Measurements from ENCODE around the gene CDH1.

CDH1 gene

DNA sequence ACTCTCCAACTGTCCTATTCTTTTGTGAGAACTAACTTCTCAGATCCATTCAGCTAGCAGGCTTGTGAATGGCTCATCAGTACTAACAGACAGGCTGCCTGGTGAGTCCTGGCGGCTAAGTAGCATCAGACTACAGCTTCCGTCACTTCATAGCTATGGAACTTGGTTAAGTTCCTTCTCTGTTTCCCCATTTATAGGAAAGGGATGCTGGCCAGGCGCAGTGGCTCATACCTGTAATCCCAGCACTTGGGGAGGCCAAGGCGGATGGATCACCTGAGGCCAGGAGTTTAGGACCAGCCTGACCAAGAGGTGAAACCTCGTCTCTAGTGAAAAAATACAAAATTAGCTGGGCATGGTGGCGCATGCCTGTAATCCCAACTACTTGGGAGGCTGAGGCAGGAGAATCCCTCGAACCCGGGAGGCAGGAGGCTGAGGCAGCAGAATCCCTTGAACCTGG is 56.3 kb downstream of the CDH1 start:
- DNase-seq, result no peak

DNA sequence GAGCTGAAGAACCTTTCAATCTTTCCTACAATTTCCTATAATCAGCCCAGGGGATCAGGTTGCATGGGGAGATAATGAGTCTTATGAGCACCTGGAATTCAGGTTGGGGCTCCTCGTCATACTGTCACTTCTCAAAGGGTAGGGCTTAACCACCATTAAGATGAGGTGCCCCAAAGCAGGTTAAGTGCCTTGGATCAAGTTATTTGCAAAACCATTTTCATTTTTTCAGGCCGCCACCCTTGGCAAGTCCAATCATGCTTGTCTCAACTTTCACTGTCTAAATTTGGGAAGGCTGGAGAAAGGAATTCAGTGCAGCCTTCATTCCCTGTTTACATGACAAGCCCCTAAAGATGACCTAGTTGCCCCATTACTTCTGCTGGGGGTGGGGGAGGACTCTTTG is 61.3 kb downstream of the CDH1 start:
- no peak for DNase-seq

DNA sequence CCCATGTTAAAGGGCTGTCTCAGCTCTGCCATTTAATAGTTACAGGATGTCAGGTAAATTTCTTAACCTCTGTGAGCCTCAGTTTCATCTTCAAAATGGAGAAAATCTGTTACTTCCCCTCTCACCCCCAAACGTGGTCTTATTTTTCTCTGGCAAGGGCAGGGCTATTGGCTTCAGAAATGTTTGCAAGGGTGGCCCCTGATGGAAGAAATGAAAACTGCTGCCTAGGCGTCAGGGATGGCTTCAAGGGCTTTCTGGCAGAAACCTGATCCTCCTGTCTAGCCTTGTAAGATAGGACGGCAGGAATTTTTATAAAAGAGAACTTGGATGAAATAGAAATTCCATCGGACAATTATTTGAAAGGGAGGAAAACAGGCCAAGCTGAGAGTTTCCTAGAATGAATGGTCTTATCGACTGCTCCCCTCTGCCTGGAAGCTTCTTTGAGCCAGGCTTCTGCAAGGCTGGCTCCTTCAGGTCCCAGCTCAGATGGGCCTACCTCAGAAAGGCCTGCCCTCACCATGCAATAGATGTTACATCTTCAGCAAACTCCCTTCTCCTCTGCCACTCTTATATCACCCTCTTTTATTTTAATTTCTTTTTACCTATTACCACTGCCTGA is 63.3 kb downstream of the CDH1 start:
- peak; percentile 65 for DNase-seq

DNA sequence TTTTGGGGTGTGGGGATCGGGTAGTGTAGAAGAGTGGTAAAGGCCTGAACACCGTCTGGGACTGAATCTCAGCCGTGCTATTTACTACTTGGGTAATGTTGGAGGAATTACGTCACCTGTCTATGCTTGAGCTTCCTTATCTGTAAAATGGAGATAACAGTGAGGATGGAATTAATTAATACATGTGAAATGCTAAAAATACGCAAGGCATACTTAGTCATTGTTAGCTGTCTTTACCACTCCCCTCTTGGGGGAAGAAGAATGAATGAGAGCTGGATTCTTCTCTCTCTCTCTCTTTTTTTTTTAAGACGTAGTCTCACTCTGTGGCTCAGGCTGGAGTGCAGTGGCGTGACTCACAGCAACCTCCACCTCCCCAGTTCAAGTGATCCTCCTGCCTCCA is 65.1 kb downstream of the CDH1 start:
- DNase-seq, result no peak

DNA sequence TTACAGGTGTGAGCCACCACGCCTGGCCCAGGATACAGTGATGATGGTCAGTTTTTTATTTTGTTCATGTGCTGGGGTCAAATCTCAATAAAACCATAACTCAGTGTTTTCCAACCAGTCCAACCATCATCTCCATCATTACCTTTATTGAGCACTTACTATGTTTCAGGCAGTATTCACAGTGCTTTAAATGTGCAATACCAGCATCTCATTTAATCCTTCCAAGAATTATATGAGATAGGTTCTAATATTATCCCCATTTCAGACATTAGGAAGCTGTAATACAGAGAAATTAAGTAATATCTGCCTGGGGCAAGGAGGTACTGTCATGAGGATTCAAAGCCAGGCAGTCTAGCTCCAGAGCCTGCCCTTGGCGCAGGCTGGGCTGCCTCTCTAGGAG is 69.3 kb downstream of the CDH1 start:
- DNase-seq, result no peak

DNA sequence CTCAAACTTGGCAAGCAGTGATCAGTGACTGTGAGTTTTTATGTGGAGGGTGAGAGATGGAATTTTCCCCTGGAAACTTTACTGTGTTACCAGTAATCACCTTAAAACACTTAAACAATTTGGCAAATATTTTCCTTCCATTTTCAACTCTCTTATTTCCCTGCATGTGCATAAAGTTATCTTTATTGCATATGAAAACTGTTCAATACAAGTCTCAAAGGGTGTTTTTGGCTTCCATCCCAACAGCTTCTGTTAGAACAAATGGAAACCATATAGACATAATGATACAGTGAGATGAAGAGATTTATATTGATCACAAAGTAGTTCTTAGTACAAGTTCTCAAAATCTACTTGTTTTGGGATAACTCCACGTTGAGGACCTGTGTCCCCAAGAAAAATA is 69.9 kb downstream of the CDH1 start:
- no peak for DNase-seq

DNA sequence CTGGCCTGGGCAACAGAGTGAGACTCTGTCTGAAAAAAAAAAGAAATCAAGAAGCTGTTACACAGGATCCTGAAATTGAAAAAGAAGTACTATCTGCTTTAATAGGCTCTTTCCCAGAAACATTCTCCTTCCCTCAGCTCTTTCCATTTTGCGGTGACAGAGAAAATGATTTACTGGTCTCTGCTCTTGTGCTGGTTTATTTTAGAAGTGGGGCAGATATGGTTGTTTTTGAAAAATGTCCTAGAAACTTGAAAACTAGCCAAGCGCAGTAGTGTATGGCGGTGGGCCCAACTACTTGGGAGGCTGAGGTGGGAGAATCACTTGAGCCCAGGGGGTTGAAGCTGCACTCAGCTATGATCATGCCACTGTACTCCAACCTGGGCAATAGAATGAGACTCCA is 77.4 kb downstream of the CDH1 start:
- no peak for DNase-seq

DNA sequence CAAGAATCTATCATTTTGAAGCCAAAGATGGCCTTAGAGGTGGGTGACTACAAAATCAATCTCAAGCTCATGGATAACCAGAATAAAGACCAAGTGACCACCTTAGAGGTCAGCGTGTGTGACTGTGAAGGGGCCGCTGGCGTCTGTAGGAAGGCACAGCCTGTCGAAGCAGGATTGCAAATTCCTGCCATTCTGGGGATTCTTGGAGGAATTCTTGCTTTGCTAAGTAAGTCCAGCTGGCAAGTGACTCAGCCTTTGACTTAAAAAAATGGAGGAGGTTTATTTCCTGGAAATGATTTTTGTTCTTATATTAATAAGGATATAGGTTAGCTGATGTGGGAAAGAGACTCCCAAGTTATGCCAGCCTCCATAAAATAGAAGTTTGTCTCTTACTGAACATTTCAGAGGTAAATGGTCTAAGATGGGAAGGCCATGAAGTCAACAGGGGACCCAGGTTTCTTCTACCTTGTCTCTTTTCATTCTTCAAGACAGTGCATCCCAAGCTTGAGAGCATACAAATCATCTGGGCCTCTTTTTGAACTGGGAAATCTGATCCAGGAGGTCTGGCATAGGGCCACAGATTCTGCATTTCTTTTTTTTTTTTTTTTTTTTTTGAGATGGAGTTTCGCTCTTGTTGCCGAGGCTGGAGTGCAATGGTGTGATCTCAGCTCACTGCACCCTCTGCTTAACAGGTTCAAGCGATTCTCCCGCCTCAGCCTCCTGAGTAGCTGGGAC is 86.5 kb downstream of the CDH1 start:
- no peak for DNase-seq

DNA sequence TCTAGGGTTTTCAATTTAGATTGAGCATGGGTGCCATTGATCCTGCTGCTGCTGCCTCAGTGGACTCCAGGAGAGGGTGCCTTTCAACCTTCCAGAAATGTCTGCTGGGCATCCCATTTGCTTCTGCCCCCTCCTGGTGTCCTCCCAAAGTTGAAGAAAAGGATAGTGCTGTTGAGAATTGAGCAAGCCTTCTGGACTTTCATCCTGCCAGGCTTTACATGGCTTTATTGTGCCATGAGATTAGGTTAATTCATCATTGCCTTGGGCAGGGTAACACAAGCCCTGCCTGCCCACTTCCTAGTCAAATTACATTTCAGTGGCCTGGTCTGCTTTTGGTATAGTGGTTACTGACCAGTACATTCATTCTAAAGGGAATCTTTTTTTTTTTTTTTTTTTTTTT is 88.3 kb downstream of the CDH1 start:
- DNase-seq, result no peak

DNA sequence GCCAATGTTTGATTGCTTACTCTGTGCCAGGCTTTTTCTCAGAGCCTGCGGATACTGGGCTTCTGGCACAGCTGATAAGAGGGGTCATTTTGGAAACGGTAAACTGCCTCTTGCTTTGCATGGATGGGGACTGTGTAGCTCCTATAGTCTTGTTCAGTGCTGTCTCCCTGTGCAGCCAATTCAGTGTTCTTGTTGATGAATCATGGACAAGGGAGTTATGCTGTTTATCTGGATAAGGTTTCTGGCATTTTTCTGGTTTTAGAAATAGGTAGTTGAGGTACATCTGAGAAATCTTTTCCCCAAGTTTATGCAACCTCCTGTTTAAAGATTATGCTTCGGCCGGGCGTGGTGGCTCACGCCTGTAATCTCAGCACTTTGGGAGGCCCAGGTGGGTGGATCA is 89.6 kb downstream of the CDH1 start:
- no peak for DNase-seq

DNA sequence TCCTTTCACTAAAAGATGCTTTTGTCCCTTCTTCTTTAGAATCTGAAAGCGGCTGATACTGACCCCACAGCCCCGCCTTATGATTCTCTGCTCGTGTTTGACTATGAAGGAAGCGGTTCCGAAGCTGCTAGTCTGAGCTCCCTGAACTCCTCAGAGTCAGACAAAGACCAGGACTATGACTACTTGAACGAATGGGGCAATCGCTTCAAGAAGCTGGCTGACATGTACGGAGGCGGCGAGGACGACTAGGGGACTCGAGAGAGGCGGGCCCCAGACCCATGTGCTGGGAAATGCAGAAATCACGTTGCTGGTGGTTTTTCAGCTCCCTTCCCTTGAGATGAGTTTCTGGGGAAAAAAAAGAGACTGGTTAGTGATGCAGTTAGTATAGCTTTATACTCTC is 96.2 kb downstream of the CDH1 start:
- no peak for DNase-seq

DNA sequence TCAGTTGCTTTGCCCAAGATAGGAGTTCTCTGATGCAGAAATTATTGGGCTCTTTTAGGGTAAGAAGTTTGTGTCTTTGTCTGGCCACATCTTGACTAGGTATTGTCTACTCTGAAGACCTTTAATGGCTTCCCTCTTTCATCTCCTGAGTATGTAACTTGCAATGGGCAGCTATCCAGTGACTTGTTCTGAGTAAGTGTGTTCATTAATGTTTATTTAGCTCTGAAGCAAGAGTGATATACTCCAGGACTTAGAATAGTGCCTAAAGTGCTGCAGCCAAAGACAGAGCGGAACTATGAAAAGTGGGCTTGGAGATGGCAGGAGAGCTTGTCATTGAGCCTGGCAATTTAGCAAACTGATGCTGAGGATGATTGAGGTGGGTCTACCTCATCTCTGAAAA is 97.5 kb downstream of the CDH1 start:
- DNase-seq, result no peak

DNA sequence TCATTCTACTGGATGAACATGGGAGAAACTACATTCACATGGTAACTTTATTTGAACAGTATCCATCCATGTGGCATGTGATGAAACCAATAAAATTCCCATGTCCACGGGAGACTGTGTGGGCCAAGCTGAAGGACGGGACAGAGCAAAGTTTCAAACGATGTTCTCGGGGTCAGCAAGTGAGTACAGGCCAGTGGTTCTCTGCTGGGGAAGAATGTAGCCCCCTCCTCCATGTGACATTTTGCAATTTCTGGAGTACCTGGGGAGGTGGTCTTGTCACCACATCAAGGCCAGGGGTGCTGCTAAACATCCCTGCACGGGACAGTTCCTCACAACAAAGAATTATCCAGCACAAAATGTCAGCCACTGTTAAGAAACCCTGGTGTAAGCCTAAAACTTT is 98.9 kb downstream of the CDH1 start:
- DNase-seq, result no peak

DNA sequence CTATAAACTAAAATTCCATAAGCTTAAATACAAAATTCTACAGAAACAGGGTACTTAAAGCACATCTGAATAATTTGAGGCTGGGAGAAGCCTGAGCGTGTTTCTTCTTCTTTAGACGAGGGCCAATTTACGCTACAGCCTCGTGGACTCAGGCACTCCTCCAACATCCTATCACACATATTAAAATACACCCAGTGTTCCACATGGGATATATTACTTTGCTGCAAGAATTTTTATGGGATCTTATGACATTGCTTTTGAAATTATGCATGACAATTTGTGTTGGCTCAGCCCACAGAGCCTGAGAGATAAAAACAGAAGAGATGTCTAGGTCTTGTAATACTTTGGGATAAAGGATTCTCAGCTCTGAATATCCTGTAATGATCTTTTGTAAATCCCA is 102.7 kb downstream of the CDH1 start:
- DNase-seq, result no peak

DNA sequence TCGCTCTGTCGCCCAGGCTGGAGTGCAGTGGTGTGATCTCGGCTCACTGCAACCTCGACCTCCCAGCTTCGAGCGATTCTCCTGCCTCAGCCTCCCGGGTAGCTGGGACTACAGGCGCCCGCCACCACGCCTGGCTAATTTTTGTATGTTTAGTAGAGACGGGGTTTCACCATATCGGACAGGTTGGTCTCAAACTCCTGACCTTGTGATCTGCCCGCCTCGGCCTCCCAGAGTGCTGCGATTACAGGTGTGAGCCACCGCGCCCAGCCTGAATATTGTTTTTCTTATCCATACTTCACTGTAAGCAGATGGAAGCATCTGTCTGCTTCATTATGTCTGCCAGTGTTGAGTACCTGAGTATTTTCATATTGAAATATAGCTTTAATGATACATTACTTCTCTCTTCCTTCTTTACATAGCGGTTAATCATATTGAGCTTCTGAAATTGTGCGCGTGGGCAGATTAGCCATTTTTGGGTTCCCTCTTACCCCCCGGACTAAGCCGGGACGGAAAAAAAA is 105.9 kb downstream of the CDH1 start:
- peak; percentile 8 for DNase-seq

DNA sequence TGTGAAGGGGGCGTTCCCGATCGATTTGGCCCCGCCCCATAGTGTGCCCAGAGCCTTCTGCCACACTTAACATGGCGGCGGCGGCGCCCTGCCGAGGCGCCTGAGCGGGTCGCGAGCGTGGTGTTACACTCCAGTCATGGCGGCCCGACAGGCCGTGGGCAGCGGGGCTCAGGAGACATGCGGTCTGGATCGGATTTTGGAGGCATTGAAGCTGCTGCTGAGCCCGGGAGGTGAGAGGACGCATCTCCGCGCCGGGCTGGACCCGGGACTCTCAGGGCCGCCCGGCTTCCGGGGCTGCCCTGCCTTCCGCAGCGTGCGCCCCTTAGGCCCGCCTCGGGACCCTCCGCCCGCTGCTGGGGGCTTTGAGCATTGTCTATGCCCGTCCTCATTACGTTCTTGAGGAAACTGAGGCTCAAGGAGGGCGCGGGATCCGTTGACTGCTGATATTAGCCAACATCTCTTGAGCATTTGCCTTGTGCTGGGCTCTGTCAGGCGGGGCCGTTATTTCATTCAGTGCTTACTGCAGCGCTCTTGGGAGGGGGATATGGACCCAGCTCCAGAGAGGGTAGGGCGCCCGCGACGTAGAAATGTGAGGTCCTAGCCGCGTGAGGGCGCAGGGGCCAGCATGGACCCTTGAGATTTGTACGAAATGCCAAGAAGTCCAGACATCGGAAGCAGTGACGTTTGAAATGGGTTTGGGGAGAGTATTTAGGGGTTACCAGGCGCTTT is 106.6 kb downstream of the CDH1 start, which contains the start of gene TANGO6:
Gene TANGO6 (plus strand): TSS at position 50 of the 729 bp plus-strand sequence. CDS start 87 bp downstream, at position 137.
- DNase-seq, result peak; percentile 96

DNA sequence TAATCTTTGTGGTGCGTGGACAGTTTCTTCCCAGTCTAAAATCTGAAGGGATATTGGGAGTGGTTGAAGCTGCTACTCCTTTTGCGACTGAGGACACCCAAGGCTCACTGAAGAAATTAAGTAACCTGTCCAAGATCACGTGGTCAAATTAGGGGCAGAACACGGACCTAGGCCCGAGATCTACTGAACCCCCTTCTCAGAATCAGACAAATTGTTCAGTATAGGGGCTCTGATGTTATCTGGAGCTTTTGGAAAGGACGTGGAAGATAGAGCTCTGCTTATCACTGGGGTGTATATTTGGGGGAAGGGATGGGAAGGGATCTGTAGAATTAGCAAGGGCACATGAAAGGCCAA is 107.1 kb downstream of the CDH1 start:
- DNase-seq, result no peak

DNA sequence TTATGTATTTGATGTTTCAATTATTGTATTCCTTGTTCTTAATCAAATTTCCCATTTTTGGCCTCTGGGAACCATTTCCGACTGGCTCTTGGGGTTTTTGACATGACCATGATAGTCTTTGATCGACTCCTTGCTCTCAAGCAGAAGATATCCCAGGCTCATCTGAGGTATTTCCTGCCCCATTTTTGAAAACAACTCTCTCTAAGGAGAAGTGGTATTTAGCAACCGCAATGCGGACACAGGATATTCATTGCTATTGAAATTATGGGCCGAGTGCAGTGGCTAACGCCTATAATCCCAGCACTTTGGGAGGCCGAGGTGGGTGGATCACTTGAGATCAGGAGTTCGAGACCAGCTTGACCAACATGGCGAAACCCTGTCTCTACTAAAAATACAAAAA is 111.7 kb downstream of the CDH1 start:
- no peak for DNase-seq

DNA sequence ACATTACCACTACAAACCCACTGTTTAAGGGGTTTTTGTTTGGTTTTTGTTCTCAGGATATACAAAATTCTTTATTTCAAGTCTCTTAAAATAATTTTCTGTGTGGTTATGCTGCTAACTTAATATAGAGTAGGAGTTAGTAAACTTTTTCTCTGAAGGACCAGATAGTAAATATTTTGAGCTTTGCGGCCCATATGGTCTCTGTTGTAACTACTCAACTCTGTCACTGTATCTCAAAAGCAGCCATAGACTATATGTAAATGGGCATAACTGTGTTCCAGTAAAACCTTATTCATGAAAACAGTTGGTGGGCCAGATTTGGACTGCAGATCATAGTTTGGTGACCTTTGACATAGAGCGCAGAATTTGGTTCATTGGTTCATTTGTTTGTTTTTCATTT is 113.4 kb downstream of the CDH1 start:
- no peak for DNase-seq

DNA sequence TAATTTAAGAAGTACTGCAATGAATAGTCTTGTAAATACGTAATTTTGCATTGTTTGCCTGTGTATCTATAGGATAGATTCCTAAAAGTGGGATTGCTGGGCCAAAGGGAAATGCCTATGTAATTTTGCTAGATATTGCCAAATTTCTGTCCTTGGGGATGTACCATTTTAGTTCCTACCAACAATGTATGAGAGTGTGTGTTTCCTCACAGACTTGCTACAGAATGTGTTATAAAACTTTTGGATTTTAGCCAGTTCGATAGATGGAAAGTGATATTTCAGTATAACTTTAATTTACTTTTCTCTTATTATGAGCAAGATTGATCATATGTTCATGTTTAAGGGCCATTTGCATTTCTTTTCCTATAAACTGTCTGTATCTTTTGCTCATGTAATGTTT is 114.5 kb downstream of the CDH1 start:
- DNase-seq, result no peak

DNA sequence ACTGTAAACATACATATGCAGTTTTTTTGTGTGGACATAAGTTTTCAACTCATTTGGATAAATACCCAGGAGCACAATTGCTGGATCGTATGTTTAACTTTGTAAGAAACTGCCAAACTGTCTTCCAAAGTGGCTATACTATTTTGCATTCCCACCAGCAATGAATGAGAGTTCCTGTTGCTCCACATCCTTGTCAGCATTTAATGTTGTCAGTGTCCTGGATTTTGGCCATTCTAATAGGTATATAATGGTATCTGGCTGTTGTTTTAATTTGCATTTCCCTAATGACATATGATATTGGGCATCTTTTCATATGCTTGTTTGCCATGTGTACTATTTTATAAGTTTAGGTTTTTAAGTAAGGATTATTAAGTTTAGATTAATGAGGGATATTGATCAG is 120.4 kb downstream of the CDH1 start:
- no peak for DNase-seq

DNA sequence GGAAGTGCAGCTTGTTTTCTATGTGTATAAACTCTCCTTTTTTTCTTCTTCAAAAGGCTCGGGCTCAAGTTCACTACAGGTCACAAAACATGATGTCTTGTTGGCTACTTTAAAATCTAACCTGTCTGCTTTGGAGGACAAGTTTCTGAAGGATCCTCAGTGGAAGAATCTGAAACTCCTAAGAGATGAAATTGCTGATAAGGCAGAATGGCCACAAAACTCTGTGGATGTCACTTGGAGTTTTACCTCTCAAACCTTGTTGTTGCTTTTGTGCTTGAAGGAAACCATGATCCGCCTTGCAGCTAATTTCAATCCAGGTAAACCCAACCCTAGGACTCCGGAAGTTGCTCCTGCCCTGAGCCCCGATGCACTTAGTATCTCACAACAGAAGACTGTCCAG is 122.7 kb downstream of the CDH1 start:
- DNase-seq, result no peak

DNA sequence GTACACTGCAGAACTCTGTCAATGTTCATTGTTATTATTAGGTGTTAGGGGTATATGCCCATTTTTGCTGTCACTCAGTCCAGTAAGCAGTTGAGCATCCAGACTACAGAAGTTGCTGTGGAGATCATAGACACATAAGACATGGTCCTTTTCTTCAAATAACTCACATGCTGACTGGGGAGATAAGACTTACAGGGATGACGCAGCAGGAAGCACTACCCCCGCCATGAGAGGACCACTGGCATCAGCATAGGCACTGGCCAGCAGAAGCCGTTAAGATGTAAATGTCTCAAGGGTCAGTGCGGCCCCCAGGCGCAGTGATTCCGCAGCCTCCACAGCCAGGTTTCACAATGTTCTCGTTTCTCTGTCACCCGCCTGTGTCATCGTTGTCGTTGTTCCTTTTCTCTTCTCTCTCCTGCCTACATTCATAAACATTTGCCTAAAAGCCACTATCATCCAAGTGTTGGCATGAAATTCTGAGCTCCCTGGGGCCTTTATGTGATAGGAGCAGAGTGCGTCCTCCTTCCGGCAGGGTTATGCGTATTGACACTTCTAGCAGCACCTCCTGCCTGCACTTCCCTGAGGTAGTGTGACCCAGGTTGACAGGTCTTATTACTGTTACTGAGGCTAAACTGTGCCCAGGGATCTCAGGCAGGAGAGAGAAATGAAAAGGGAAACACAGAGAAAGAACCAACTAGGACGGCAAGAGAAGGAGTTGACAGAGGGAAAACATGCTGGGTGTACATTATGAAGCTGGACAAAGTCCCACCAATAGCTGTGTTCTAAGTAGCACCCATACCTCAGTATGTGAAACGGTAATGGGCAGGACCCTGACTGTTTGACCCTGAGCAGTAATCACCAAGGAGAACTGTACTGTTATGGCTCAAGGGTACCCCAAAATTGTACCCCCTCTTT is 124.1 kb downstream of the CDH1 start:
- DNase-seq, result no peak
